EH (cell line): Measurements from ENCODE around the gene CAMTA2.

Experiments used
- DNase-seq: peaks from one replicate; pipeline ENCODE4 v3.0.0-alpha.2; 2015; ENCODE audit warnings: low read depth

The CAMTA2 gene

GRCh38 chr17:4969551-4970173, 17.8 kb downstream of the CAMTA2 start:
- peak; percentile 53 for DNase-seq

GRCh38 chr17:4969047-4969550, 18.4 kb downstream of the CAMTA2 start:
- DNase-seq: peak; percentile 95

- no peak for DNase-seq
Measured at GRCh38 chr17:4968486-4969046, 18.9 kb downstream of the CAMTA2 start.

- DNase-seq: peak; percentile 96
Measured at GRCh38 chr17:4967539-4968485, 19.7 kb downstream of the CAMTA2 start, which contains the start of gene SPAG7. Gene SPAG7, minus strand, starts transcription at chr17:4967817. Its CDS starts 13 bp downstream, at chr17:4967804.

GRCh38 chr17:4966844-4967538, 20.5 kb downstream of the CAMTA2 start:
- DNase-seq: peak; percentile 100

- DNase-seq: no peak
Measured at GRCh38 chr17:4965311-4965986, 22.0 kb downstream of the CAMTA2 start.

- DNase-seq: no peak
Measured at GRCh38 chr17:4960279-4960922, 27.1 kb downstream of the CAMTA2 start.

GRCh38 chr17:4959261-4959965, 28.1 kb downstream of the CAMTA2 start:
- no peak for DNase-seq

GRCh38 chr17:4958102-4958501, 29.4 kb downstream of the CAMTA2 start:
- DNase-seq: no peak

GRCh38 chr17:4956493-4957061, 30.9 kb downstream of the CAMTA2 start:
- DNase-seq: no peak

GRCh38 chr17:4955091-4955490, 32.4 kb downstream of the CAMTA2 start:
- DNase-seq: no peak

- peak; percentile 86 for DNase-seq
Measured at GRCh38 chr17:4953451-4953961, 34.0 kb downstream of the CAMTA2 start.

GRCh38 chr17:4951486-4951885, 36.0 kb downstream of the CAMTA2 start:
- no peak for DNase-seq

- no peak for DNase-seq
Measured at GRCh38 chr17:4950746-4951204, 36.7 kb downstream of the CAMTA2 start, which contains the start of gene ENO3. Gene ENO3, plus strand, starts transcription at chr17:4951119. Its CDS starts 711 bp downstream, at chr17:4951830.

GRCh38 chr17:4950075-4950745, 37.3 kb downstream of the CAMTA2 start:
- DNase-seq: peak; percentile 56

GRCh38 chr17:4949321-4950074, 38.0 kb downstream of the CAMTA2 start:
- peak; percentile 71 for DNase-seq

- peak; percentile 92 for DNase-seq
Measured at GRCh38 chr17:4948931-4949320, 38.5 kb downstream of the CAMTA2 start.
